GM12878 (cell line): ENCODE data around the gene ATP13A1. TPM values are rescaled to one million over a fixed set of nuclear protein-coding genes. Genes with fewer than 3 reads are reported as not detected.

Source experiments
- BMI1 ChIP-seq: fragments of 450-650 bp; IDR thresholded peaks from 2 replicates; pipeline ENCODE4 v1.6.1; 2016; ENCODE audit warnings: mild to moderate bottlenecking, moderate library complexity, borderline replicate concordance
- CHD4 ChIP-seq: fragments of 200-600 bp; sonication (generic); IDR thresholded peaks from 2 replicates; pipeline ENCODE4 v1.6.1; 2016; ENCODE audit warnings: mild to moderate bottlenecking
- E4F1 ChIP-seq: fragments of 450-650 bp; IDR thresholded peaks from 2 replicates; pipeline ENCODE4 v1.6.1; 2018; ENCODE audit warnings: borderline replicate concordance, mild to moderate bottlenecking; ENCODE audit not compliant: partially characterized antibody
- EED ChIP-seq: sonication (generic); IDR thresholded peaks from 2 replicates; pipeline ENCODE4 v1.6.1; 2016; ENCODE audit warnings: antibody characterized with exemption, low read depth
- ETV6 ChIP-seq, 2 experiments: fragments of 450-650 bp in 1 of 2; IDR thresholded peaks in 1 of 2; conservative IDR thresholded peaks in 1 of 2; 2 replicates each; pipeline ENCODE4 v1.6.1; 2014; ENCODE audit warnings: antibody characterized with exemption in 1 of 2, borderline replicate concordance in 1 of 2, low read depth in 1 of 2, mild to moderate bottlenecking in 1 of 2, moderate library complexity in 1 of 2
- JUNB ChIP-seq: IDR thresholded peaks from 2 replicates; pipeline ENCODE4 v1.6.1; 2016; ENCODE audit warnings: antibody characterized with exemption, mild to moderate bottlenecking
- MTA3 ChIP-seq: IDR thresholded peaks from 2 replicates; pipeline ENCODE4 v1.6.1; 2012; ENCODE audit warnings: low read length, inconsistent platforms, borderline replicate concordance
- MYB ChIP-seq: fragments of 150-350 bp; IDR thresholded peaks from 2 replicates; pipeline ENCODE4 v1.6.1; 2014; ENCODE audit warnings: mild to moderate bottlenecking, low read depth, low read length, borderline replicate concordance
- NFYB ChIP-seq: IDR thresholded peaks from 2 replicates; pipeline ENCODE4 v1.6.1; 2011; ENCODE audit warnings: low read depth, mild to moderate bottlenecking, low read length, improper control_type of control experiment, moderate library complexity; ENCODE audit not compliant: insufficient read depth
- PAX5 ChIP-seq: IDR thresholded peaks from 2 replicates; pipeline ENCODE4 v1.6.1; 2011; ENCODE audit warnings: low read depth, low read length, borderline replicate concordance
- RCOR1 ChIP-seq: conservative IDR thresholded peaks from 2 replicates; pipeline ENCODE4 v1.6.1; 2012; ENCODE audit warnings: low read depth, low read length, improper control_type of control experiment
- SMAD1 ChIP-seq: fragments of 450-650 bp; IDR thresholded peaks from 2 replicates; pipeline ENCODE4 v1.6.1; 2018; ENCODE audit warnings: mild to moderate bottlenecking, low read depth; ENCODE audit not compliant: partially characterized antibody
- SREBF1 ChIP-seq: IDR thresholded peaks from 2 replicates; pipeline ENCODE4 v1.6.1; 2012; ENCODE audit warnings: mild to moderate bottlenecking, low read length
- USF2 ChIP-seq: IDR thresholded peaks from 2 replicates; pipeline ENCODE4 v1.6.1; 2011; ENCODE audit warnings: low read depth, low read length, improper control_type of control experiment, borderline replicate concordance
- ZNF24 ChIP-seq: fragments of 450-650 bp; IDR thresholded peaks from 2 replicates; pipeline ENCODE4 v1.6.1; 2017; ENCODE audit warnings: antibody characterized with exemption, mild to moderate bottlenecking
- ZNF274 ChIP-seq: IDR thresholded peaks from one replicate; pipeline ENCODE4 v1.8.0; 2011; ENCODE audit not compliant: insufficient read length, insufficient read depth
- ZNF384 ChIP-seq: IDR thresholded peaks from 2 replicates; pipeline ENCODE4 v1.6.1; 2012; ENCODE audit warnings: low read depth, mild to moderate bottlenecking, low read length, improper control_type of control experiment, borderline replicate concordance
- polyA plus RNA-seq, 11 experiments: library from polyadenylated mRNA; depleted of rRNA in 4 of 11; unstranded in 6 of 11; stranded (reverse) in 5 of 11; fragments of >200 nt; fragmentation: Nextera tagmentation in 4 of 11; fragmentation: Illumina TruSeq in 1 of 11; extraction: Ambion mirVana in 4 of 11; extraction: Trizol in 1 of 11; gene quantifications; 1 replicate in 1 of 11; 2 replicates in 10 of 11; pipeline versions ENCODE4 v1.2.1 to v1.2.3, GENCODE V29; 2011 to 2016; ENCODE audit warnings: inconsistent platforms in 2 of 11, missing spikeins in 2 of 11, low read depth in 1 of 11
- total RNA-seq, 4 experiments: library from RNA; depleted of rRNA in 3 of 4; stranded (reverse); fragments of >200 nt in 3 of 4; fragmentation: Illumina TruSeq in 1 of 4; extraction: Trizol in 1 of 4; gene quantifications; 2 replicates each; pipeline versions ENCODE4 v1.2.1 to v1.2.3, GENCODE V29; 2013 to 2021
- TF ChIP-seq, protein P1 (sequence below): IDR thresholded peaks from 2 replicates; pipeline ENCODE4 v1.6.1; 2011; ENCODE audit warnings: mild to moderate bottlenecking, low read depth, low read length, moderate library complexity; ENCODE audit not compliant: insufficient replicate concordance
- TF ChIP-seq, protein P2 (sequence below), 3 experiments: IDR thresholded peaks in 2 of 3; conservative IDR thresholded peaks in 1 of 3; 2 replicates each; pipeline ENCODE4 v1.5.1; 2011; ENCODE audit warnings: low read depth in 3 of 3, low read length in 3 of 3, mild to moderate bottlenecking in 3 of 3, control low read depth in 2 of 3, moderate library complexity in 2 of 3, inconsistent platforms in 1 of 3, mixed read lengths in 1 of 3; ENCODE audit not compliant: control insufficient read depth in 2 of 3, insufficient read depth in 1 of 3; ENCODE audit errors: extremely low read depth in 1 of 3

Gene ATP13A1
- total and polyA plus RNA-seq, 10 of the 15 experiments (the other 5 are each of a cell fraction or from before 2014, with no cell fraction given) = 0.37 to 91.0 (median 29.8) TPM

DNA sequence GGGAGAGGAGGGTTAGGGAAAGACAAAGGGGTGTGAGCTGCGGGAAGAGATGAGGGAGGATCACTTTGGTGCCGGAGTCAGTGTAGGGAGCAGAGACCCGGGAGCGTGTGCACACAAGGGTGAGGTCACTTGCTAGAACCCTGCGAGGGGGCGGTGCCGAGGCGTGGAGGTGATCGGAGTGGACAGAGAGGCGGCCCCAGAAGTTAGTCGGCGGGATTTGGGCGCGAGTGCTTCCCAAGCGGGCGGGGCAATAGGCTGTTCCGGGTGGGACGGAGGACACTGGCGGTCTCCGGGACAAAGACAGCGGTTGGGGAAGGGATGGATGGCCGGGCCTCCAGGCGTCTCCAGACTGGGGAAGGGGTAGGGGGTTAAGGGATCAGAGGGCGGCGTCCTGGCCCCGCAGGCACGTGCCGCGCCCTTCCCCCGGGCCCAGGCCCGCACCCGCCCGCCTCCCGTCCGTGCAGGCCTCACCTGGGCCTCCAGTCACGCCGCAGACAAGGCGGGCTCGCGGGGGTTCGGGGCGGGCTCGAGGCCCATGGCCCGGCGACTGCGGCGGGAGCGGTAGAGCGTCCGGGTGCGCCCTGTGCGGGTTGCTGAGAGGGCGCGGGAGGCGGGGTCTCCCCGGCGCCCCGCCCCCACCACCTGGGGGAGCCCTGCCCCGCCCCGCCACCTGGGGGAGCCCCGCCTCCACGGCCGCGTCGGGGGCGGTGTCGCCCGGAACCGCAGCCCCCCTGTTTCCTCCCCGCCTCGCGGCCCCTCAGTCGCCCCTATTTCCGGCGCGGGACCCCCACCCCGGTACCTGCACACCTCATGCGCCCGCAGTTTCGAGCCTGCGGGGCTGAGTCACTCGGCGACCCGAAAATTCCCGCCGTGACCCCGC lies 35.6 kb downstream of the ATP13A1 start, which contains the start of gene LPAR2 (continued):
- TF ChIP-seq, protein P1, sequence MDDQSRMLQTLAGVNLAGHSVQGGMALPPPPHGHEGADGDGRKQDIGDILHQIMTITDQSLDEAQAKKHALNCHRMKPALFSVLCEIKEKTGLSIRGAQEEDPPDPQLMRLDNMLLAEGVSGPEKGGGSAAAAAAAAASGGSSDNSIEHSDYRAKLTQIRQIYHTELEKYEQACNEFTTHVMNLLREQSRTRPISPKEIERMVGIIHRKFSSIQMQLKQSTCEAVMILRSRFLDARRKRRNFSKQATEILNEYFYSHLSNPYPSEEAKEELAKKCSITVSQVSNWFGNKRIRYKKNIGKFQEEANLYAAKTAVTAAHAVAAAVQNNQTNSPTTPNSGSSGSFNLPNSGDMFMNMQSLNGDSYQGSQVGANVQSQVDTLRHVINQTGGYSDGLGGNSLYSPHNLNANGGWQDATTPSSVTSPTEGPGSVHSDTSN = no peak
- TF ChIP-seq, protein P2, sequence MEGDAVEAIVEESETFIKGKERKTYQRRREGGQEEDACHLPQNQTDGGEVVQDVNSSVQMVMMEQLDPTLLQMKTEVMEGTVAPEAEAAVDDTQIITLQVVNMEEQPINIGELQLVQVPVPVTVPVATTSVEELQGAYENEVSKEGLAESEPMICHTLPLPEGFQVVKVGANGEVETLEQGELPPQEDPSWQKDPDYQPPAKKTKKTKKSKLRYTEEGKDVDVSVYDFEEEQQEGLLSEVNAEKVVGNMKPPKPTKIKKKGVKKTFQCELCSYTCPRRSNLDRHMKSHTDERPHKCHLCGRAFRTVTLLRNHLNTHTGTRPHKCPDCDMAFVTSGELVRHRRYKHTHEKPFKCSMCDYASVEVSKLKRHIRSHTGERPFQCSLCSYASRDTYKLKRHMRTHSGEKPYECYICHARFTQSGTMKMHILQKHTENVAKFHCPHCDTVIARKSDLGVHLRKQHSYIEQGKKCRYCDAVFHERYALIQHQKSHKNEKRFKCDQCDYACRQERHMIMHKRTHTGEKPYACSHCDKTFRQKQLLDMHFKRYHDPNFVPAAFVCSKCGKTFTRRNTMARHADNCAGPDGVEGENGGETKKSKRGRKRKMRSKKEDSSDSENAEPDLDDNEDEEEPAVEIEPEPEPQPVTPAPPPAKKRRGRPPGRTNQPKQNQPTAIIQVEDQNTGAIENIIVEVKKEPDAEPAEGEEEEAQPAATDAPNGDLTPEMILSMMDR (IDR thresholded peaks at IDR 0.05 in 2 of 3, conservative IDR thresholded peaks at IDR 0.05 in 1 of 3; ENCODE audit: control insufficient read depth in 2 of 3, extremely low read depth in 1 of 3, insufficient read depth in 1 of 3, low read depth in 3 of 3, low read length in 3 of 3) = 0 out of 6 replicates have a peak, but pooled peaks of 1 of the 3 experiments have one; percentile 4
- TF ChIP-seq ZNF24 (no peak), E4F1 (no peak), SREBF1 (no peak), RCOR1 (no peak), PAX5 (peak; percentile 7; the same call in 1 of the 2 replicates), EED (no peak), JUNB (no peak), BMI1 (no peak), CHD4 (no peak), MTA3 (0 out of 2 replicates have a peak, but pooled peaks have one; percentile 46), ZNF384 (no peak), NFYB (no peak), SMAD1 (no peak), USF2 (no peak), ZNF274 (no peak), MYB (no peak), ETV6 (conservative IDR thresholded peaks at IDR 0.05 in 1 of 2, IDR thresholded peaks at IDR 0.05 in 1 of 2; ENCODE audit: borderline replicate concordance in 1 of 2, low read depth in 1 of 2) (no peak)
